NCI-H1694 (cell line): ENCODE data around the gene C9orf152.
"Not testable (repeated sequence)": the region's sequence is repeated elsewhere in the genome, so short reads cannot be mapped to it uniquely, and the experiment has no call there.

Experiments used
- DNase-seq: peaks from one replicate; lab custom pipeline; 2025; lab: John Stamatoyannopoulos, UW

The C9orf152 gene

DNA sequence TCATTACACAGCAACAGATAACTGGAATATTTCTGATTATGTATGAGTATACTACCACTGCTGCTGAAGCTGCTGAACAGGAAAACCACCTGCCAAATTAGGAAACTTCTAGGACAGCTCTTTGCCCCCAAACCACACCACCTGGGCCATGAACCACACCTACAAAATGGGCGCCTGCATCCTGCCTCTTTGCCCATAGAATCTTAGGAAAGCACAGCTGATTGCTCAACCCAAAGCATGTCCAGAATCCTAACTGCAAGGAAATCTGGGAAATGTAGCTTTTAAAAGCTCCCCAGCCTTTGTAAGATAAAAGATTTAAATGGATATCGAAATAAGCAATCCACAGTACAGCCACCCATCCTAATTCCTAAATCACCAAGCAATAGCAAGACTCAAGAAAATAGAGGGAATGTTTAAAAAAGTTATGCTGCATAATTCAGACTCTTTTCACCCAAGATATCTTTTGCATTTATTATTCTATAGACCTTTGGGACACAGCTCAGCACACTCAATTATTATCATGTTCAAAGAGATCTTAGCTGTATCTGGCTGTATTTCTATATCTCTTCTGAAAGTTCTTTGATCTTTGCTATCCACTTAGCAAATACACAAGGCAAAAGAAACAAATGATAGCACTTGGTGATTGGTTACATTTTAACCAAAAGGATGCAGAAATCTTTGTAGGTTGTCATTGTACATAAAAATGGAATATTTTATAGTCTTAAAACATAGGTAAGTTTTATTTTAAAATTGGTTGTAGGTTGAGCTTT is 6.8 kb upstream of the C9orf152 start:
- no peak for DNase-seq

DNA sequence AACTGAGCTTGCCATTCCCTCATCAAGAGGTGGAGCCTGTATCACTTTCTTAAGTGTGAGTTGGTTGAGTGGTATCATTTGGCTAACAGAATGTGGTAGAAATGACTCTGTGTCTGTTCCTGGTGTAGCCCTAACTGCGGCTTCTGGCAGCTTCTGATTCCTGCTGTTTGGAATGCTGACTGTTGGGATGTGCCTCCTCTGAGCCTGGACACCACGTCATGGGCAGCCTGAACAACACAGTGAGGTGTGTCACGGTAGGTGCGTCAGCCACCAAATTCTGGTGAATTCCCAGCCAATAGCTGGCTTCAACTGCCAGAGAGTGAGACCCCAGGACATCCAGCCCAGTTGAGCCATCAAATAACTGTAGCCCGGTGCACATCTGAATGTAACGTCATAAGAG is 6.1 kb upstream of the C9orf152 start:
- no peak for DNase-seq

DNA sequence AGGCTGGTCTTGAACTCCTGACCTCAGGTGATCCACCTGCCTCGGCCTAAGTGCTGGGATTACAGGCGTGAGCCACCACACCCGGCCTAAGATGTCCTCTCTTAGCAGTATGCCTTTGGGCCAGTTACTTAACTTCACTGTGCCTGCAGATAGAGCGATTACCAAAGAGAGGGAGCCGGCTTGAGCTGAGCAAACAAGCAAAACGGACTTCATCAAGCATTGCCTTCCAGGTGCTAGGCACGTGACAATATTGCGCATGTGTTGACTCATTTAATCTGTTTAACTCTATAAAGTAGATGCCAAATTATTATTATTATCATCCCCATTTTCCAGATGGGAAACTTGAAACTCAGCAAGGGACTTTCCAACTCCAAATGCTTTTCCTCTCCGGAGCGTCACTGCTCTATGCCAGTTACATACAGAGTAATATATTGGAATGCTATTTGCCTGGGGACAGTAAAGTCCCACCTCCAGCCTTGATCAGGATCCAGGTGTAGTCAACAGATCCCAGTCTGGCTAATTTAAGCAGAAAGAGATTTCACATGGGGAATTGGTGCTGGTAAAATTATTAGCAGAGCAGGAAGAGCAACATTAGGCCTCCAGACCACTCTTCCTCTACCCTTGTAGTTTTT is 5.6 kb upstream of the C9orf152 start:
- no peak for DNase-seq

DNA sequence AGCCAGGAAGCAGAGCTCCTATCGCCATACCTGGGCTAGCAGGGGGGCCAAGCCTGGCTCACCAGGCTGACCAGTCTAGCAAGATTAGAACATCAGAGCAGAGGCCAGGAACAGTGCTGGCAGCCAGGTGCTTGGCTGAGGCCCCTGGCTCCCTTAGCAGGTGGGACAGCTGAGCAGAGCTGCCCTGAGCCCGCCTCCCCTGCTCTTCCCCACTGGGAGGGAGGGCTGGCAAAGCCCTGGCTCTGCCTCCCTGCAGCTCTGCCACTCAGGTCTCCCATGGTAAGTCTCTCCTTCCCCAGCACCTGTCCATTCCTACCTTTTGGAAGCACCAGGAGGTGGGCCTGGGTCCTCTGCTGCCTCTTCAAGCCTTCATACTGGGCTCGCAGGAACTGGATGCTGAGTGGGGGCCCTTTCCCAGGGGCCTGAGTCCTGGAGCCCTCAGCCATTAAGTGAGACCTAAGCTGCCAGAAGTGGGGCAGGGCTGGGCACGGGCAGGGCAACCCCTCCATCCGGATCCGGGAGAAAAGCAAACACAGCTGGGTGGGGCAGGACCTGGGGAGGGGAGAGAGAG is 803 bp downstream of the C9orf152 start:
- DNase-seq, result no peak

DNA sequence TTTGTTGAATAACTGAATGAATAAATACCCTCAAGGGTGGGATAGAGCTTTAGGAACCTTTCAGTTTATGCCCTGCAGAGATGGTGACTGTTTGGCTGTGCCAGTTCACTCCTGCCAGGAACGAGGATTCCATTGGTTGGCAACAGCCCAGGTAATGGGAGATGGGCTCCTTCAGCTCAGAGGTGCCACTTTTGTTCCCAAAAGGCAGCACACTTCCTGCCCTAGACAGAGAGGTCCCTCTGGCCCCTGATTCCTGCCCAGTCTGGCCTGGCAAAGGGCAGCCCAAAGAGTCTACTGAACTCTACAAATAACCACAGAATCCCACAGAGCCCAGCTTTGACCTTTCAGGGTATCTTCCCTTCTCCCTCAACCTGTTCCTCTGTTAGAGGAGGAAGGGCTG is 1.6 kb downstream of the C9orf152 start:
- no peak for DNase-seq

DNA sequence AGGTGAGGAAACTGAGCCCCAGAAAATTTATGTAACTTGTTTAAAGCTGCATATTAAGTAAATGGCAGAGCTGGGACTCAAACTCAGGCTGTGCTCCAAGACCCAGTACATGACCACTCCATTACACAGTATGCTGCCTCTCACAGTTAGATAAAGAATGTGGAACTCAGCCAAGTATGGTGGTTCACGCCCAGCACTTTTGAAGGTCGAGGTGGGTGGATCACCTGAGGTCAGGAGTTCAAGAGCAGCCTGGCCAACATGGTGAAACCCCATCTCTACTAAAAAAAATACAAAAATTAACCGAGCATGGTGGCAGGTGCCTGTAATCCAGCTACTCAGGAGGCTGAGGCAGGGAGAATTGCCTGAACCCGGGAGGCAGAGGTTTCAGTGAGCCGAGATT is 2.3 kb downstream of the C9orf152 start:
- not testable (repeated sequence) for DNase-seq

DNA sequence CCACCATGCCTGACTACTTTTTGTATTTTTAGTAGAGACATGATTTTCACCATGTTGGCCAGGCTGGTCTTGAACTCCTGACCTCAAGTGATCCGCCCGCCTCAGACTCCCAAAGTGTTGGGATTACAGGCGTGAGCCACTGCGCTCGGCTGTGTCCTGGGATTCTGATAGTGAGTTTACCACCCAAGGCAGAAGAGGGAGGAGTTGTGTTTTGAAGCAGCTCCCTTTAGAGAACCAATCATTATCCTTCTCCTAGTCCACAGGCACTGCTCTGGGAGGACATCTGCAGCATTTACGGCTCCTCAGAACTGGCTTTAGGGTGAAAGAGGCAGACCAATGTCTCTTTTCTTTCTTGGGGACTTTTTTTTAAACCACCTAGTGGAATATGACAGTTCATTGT is 5.7 kb downstream of the C9orf152 start:
- no peak for DNase-seq

DNA sequence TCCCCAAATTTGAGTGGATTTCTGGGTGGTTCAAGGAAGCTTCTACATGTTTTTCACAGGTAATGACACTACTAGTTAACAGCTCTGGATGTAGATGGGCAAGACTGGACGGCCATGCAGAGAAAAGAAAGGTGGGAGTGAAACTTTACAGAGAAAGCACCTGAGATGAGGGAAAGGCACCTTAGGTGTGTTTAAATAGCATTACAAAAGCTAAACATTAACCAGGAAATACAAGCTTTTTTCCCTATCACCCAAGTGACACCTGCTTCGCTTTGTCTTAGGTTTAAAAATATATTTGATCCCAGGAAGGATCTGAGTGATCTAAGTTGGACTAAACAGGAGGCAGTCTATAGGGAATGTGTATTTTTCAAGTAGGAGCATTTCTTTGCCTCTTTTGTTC is 8.3 kb downstream of the C9orf152 start:
- no peak for DNase-seq

DNA sequence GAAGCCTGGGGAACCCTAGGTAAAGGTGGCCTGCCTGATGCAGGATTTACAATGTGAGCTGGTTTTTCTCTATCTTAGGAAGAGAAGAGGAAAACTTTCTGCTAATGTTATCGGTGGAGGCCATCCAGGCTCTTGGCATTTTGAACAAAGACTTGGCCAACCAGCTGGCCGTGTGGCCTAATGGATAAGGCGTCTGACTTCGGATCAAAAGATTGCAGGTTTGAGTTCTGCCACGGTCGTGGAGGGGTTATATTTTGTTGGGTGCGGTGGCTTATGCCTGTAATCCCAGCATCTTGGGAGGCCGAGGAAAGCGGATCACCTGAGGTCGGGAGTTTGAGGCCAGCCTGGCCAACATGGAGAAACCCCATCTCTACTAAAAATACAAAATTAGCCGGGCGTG is 9.6 kb downstream of the C9orf152 start:
- DNase-seq, result no peak

DNA sequence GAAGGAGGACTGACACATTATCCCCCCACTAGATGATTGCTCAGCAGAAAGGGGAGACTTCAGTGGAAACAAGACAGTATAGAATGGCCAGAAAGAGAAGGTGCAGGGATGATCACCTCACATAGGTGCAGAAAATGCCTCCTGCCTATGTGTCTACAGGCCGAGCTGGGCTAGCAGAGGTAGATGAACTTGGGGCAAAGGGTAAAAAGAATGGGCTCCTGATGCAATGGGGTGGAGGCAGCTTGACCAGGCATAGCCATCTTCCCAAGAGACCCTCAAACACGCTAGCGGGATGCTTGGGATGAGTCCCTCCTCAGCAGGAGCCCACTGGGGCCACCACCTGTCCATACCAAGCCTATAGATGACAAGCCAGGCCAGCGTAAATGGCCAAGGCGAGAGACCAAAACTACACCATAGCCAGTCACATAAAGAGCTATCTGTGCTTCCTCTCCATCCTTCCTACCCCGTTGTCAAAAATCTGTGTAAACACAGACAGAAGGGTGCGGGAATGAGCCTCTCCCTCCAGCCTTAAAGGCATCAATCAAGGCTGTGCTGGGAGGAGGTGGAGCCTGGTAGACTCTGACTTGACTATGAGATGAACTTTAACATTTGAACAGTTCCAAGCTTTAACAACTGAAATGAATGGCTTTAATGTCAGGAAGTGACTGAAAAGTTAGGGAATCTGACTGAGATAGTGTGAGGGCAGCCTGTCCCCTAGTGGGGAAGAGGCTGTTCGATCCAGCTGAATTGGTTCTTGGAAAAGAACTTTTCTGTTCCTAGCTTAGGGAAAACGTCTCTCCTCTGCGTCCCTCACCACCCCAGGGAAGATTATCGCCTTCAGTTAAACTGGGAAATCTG is 10.4 kb downstream of the C9orf152 start:
- no peak for DNase-seq

DNA sequence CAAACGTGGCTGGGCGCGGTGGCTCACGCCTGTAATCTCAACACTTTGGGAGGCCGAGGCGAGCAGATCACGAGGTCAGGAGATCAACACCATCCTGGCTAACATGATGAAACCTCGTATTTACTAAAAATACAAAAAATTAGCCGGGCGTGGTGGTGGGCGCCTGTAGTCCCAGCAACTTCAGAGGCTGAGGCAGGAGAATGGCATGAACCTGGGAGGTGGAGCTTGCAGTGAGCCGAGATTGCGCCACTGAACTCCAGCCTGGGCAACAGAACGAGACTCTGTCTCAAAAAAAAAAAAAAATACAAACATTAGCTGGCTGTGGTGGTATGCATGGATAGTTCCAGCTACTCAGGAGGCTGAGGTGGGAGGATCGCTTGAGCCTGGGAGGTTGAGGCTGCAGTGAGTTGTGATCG is 11.9 kb downstream of the C9orf152 start:
- DNase-seq, result not testable (repeated sequence)

DNA sequence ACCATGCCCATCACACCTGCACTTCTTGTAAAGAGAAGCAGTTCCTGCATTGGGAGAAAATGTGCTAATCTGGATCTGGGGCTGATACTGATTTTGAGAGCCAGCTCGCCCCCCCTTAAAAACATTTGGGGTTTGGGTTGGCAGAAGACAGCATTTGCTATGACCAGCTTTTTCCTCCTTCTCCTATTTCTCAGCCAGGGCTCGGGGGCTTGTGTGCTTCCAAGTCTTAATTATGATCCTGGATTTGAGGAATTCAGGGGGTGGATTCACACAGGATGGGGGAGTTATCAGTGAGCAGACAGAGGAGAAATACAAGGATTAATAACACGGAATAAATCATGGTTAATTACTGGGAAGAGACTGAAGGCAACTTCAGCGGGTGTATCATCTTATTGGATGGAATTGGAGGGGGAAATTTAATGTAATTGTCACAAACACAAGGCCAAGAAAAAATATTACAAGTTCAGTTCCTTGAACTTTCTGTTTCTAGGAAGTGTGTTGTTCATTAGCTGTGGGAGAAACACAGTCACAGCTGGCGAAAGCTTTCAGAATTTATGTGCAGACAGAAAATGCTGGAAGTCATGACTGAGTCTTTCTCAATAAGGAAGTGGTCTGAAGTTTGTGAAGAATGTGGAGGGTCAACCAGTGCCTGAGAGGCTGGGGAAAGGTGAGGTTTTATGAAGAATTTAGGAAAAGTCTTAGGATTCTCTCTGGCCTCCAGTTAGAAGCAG is 15.3 kb downstream of the C9orf152 start:
- DNase-seq, result no peak

DNA sequence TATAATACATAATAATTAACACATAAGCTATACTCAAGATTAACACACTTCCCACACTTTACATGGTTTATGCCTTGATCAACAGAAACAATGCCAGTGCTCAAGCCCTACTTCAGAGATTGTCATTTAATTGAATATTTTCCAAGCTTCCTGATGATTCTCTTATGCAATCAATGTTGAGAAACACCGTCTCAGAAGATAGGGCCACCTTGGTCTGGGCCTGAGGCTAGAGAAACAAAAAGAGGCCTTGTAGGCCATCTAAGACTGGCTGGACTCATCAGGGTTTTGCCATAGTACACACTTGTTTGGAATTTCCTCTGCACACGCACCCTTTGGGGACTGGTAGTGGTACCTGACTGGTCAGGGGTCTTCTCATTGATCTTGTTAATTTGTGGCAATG is 16.3 kb downstream of the C9orf152 start:
- DNase-seq, result no peak

DNA sequence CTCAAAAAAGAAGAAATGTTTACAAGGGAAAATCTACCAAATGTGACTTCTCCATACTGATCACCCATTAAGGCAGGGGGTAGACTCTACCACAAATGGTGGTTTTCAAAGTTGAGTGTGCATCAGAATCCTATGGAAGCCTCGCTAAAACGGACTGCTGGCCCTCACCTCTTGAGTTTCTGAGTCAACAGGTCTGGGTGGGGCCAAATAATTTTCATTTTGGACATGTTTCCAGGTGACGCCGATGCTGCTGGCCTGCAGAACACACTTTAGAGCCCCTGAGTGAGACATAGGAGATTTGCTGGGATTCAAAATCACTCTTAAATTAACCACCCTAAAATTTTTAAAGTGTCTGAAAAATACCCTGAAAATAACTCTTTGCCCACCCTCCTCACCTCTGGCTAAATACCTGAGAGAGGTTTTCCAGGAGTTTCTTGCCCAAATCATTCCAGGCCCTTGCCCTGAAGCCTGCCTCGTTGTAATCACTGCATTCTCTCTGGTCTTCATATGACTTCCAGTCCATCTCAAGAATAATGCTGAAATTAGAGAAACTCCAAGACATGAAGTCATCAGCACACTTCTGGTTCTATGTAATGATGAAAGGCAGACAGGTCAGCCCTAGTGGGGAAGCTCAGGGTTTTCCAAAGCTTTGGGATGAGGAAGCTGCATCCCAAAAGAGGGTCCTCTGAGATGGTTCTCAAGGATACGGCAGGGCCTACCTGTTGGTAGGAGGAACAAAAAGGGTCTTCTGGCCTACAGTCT is 18.2 kb downstream of the C9orf152 start:
- DNase-seq, result no peak

DNA sequence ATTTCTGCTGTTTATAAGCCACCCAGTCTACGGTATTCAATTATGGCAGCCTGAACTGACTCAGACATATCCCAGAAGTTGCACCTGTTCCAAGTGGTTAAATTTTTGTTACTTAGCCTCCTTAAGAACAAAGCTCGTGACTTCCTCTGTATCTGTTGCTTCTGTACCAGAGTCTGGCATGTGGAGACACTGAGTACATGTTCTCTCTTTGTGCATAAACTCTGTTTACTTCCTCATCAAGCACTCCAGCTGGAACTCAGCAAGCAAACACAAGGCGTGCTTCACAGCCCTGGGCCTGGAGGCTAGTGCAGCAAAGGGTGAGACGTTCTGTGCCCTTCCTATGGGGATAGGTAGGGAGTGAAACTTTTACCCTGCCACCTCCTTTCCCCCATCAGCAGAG is 19.0 kb downstream of the C9orf152 start:
- no peak for DNase-seq

DNA sequence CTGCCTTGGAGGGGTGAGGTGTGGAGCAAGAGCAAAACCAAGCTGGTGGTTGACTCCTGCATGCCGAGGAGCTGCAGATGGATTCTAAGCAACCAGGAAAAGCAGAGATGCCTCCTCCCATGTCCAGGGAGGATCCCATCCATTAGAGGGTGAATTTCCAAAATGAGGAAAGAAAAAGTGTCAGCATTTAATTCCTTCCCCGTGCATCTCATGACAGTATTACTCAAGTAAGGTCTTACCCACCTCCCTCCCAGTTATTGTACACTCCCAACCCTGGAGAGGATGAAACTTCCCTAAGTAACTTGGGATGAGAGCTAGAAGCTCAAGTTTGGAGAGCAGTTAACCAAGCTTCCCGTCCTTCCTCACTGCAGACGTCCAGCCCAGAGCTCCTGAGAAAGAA is 19.9 kb downstream of the C9orf152 start:
- no peak for DNase-seq

DNA sequence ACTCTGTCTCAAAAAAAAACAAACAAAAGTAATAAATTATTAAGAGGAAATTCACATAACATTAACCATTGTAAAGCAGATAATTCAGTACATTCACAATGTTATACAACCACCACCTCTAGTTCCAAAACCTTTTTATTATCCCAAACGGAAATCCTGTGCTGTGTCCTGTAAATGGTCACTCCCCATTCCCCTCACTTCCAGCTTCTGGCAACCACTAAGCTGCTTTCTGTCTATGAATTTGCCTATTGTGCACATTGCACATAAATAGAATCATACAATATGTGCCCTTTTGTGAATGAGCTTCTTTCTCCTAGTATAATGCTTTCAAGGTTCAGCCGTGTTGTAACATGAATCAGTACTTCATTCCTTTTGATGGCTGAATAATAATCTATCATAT is 20.8 kb downstream of the C9orf152 start:
- DNase-seq, result no peak

DNA sequence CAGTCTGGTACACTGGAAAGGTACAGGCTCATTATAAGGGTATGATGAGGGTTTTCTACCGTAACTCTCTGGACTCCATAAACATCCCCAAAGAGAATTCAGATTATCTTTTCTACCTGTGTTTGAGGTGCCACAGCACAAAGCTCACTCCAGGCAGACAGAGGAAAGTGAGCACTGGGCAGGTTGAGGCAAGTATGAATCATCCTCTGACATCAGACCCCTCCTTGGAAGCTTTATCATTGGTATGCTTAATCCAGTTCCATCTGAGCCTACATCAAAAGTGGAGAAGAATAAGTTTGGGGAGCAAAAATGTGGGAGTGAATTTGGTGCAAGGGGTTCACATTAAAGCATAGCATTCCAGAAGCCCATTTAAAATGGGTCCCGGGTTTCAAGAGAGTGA is 21.7 kb downstream of the C9orf152 start:
- no peak for DNase-seq

DNA sequence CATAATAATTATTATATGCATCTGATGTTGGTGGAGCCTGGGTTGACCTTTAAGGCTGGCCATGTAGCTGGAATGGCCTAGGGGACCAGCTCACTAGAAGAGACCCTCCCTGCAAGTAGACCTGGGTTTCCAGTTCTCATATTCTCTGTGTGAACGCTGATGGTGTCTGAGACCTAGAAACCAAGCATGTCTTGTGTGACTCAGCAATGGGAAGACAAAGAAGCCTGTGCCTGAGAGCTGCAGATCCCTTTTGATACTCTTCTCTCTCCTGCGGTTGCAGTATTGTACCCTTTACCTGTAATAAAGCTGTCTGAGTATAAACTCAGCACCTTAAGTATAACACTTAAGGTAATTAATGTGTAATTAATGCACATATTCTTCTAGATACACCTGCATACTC is 22.2 kb downstream of the C9orf152 start:
- DNase-seq, result no peak

DNA sequence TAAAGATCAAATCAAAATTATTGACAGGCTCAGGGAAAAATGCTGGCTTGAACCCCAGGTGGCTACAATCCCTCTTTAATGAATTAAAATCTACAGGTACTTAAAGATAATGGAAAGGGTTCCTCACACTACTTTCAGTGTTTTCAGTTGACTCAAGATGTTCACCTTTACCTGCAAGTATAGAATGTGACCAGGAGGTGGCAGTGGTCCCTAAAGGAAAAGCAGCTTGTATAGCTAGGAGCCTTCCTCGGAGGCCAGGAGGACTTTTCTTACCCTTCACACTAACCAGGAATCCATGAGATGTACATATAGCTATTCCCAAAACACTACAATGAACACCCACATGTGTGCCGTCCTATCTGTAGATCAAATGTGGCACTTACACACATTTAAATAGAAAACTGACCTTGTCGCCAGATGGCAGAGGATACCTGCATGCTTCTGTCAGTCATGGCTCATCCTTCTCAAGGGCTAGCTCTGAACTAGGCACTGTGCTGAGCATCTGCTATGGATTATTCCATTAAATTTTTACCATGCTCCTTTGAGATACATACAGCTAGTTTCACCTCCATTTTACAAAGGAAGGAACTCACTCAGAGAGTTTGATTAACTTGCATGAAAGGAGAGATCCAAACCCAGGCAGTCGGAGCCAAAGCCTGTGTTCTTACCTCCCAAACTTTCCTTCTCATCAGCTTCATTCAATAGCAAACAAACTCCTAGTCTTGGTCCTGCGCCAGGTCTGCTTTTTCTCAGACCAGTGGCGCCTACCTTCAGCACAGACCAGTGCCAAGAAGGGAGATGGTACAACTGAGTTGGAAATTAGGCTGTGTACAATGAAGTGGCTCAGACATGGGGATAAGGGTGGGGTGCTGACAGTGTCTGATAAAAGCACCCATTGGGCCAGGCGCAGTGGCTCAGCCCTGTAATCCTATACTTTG is 24.5 kb downstream of the C9orf152 start:
- DNase-seq, result peak; percentile 67
